NB4 (cell line): Measurements from ENCODE around the gene MPC2.
A peak's percentile ranks its signal among the peaks of the same experiment; 100 is the strongest.

ENCODE experiments used
- DNase-seq: peaks from one replicate; pipeline ENCODE4 v3.0.0; 2010; ENCODE audit warnings: low read depth
- H3K4me3 ChIP-seq: one replicate; pipeline ENCODE4 v1.5.1; 2011; ENCODE audit warnings: mild to moderate bottlenecking, low read depth, low read length, moderate library complexity
- CTCF ChIP-seq: IDR thresholded peaks from one replicate; pipeline ENCODE4 v1.5.1; 2012; ENCODE audit warnings: low read depth, low read length
- MAX ChIP-seq: IDR thresholded peaks from 2 replicates; pipeline ENCODE4 v1.6.1; 2011; ENCODE audit warnings: low read depth, low read length
- MYC ChIP-seq: IDR thresholded peaks from 2 replicates; pipeline ENCODE4 v1.6.1; 2011; ENCODE audit warnings: low read depth, low read length
- POLR2A ChIP-seq: IDR thresholded peaks from 2 replicates; pipeline ENCODE4 v1.6.1; 2011; ENCODE audit warnings: mild to moderate bottlenecking; ENCODE audit not compliant: insufficient read length; ENCODE audit errors: extremely low read depth

The MPC2 gene

GRCh38 chr1:167905671-167906070, 31.2 kb downstream of the MPC2 start:
- no peak overlapping the region for H3K4me3 ChIP-seq
- peak; percentile 38 for DNase-seq
- TF ChIP-seq CTCF: no peak
- no peak for TF ChIP-seq MYC
- TF ChIP-seq POLR2A: no peak
- TF ChIP-seq MAX: no peak

GRCh38 chr1:167905182-167905581, 31.7 kb downstream of the MPC2 start:
- DNase-seq: peak; percentile 78
- H3K4me3 ChIP-seq: no peak overlapping the region
- TF ChIP-seq CTCF (no peak), POLR2A (no peak), MYC (no peak), MAX (no peak)

- DNase-seq: peak; percentile 21
- H3K4me3 ChIP-seq: no peak overlapping the region
- TF ChIP-seq CTCF (no peak), POLR2A (no peak), MYC (no peak), MAX (no peak)
Observed at GRCh38 chr1:167904652-167905130, 32.2 kb downstream of the MPC2 start.

- TF ChIP-seq MAX (no peak), POLR2A (no peak)
- no peak overlapping the region for H3K4me3 ChIP-seq
- DNase-seq: no peak
Observed at GRCh38 chr1:167900907-167901306, 36.0 kb downstream of the MPC2 start.

GRCh38 chr1:167899253-167899681, 37.6 kb downstream of the MPC2 start:
- TF ChIP-seq MYC (no peak), POLR2A (no peak), MAX (no peak), CTCF (no peak)
- H3K4me3 ChIP-seq: no peak overlapping the region
- no peak for DNase-seq

GRCh38 chr1:167898578-167899222, 38.2 kb downstream of the MPC2 start:
- H3K4me3 ChIP-seq: no peak overlapping the region
- no peak for TF ChIP-seq POLR2A
- TF ChIP-seq MYC: no peak
- TF ChIP-seq MAX: no peak
- TF ChIP-seq CTCF: no peak
- DNase-seq: no peak
